Measurements from ENCODE around the gene ME1.

DNA sequence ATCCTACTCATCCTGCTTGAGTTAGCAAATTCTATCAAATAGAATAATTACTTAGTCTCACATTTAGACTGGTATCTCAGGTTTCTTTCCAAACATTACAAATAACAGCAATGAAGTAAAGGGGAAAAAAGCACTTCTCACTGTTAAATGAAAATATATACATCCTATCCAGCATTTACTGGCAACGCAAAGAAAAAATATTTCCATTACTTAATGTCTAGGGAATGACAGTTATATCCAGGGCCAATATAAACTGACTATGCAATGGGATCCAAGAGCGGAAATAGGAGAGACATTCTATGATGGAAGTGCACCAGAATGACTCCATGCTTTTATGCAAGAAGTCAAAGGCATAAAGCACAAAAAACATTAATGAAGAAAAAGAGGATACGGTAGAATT is 60.3 kb downstream of the ME1 start:
- TF ChIP-seq, protein P1, sequence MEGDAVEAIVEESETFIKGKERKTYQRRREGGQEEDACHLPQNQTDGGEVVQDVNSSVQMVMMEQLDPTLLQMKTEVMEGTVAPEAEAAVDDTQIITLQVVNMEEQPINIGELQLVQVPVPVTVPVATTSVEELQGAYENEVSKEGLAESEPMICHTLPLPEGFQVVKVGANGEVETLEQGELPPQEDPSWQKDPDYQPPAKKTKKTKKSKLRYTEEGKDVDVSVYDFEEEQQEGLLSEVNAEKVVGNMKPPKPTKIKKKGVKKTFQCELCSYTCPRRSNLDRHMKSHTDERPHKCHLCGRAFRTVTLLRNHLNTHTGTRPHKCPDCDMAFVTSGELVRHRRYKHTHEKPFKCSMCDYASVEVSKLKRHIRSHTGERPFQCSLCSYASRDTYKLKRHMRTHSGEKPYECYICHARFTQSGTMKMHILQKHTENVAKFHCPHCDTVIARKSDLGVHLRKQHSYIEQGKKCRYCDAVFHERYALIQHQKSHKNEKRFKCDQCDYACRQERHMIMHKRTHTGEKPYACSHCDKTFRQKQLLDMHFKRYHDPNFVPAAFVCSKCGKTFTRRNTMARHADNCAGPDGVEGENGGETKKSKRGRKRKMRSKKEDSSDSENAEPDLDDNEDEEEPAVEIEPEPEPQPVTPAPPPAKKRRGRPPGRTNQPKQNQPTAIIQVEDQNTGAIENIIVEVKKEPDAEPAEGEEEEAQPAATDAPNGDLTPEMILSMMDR (IDR thresholded peaks at IDR 0.05), result no peak
- TF ChIP-seq EP300 (IDR thresholded peaks at IDR 0.05) (no peak), POLR2A (IDR thresholded peaks at IDR 0.05) (no peak)
